PC-3 (cell line): Measurements from ENCODE around the gene P2RY6. TPM values are rescaled to one million over a fixed set of nuclear protein-coding genes. Genes with fewer than 3 reads are reported as not detected.

Experiments used
- ATAC-seq: fragments of 200-7000 bp; cut with Tn5 transposase; 2 replicates; pipeline ENCODE4 v1.9.1; 2020; ENCODE audit warnings: mild to moderate bottlenecking, moderate library complexity
- BruUV-seq: library from RNA; stranded (reverse); fragments of 400-500 nt; replicated peaks from 2 replicates; lab custom pipeline; 2021; lab: Mats Ljungman, UMichigan
- CTCF ChIA-PET: fragments of 300-600 bp; sonication (Branson Sonifier 250); formaldehyde crosslinking; loops from one replicate; lab custom pipeline; 2022; ENCODE audit warnings: antibody characterized with exemption; lab: Charles Lee
- POLR2A ChIA-PET: fragments of 300-600 bp; sonication (Branson Sonifier 250); formaldehyde crosslinking; loops from one replicate; lab custom pipeline; 2022; ENCODE audit warnings: antibody characterized with exemption; ENCODE audit not compliant: unreplicated experiment; lab: Charles Lee
- DNase-seq: peaks from one replicate; pipeline ENCODE4 v3.0.0-alpha.2; 2015
- H2AFZ ChIP-seq: fragments of 300-600 bp; sonication (generic); 2 replicates; pipeline ENCODE4 v1.6.0; 2016; ENCODE audit warnings: antibody characterized with exemption, low read length
- H3F3A ChIP-seq: fragments of 300-600 bp; sonication (generic); one replicate; pipeline ENCODE4 v1.6.0; 2017; ENCODE audit warnings: antibody characterized with exemption, low read length, control low read depth, mild to moderate bottlenecking; ENCODE audit not compliant: unreplicated experiment
- H3K27ac ChIP-seq: fragments of 300-600 bp; sonication (generic); 2 replicates; pipeline ENCODE4 v1.5.1; 2016; ENCODE audit warnings: mild to moderate bottlenecking, low read length
- H3K27me3 ChIP-seq: fragments of 300-600 bp; sonication (generic); 2 replicates; pipeline ENCODE4 v1.6.1; 2016; ENCODE audit warnings: low read length, mixed read lengths
- H3K36me3 ChIP-seq: fragments of 300-600 bp; sonication (generic); 2 replicates; pipeline ENCODE4 v1.6.1; 2016; ENCODE audit warnings: low read depth, mixed run types, low read length, mixed read lengths
- H3K4me1 ChIP-seq: fragments of 300-600 bp; sonication (generic); 2 replicates; pipeline ENCODE4 v1.5.1; 2016; ENCODE audit warnings: low read length; ENCODE audit not compliant: insufficient read depth
- H3K4me2 ChIP-seq: fragments of 300-600 bp; sonication (generic); 2 replicates; pipeline ENCODE4 v1.6.0; 2016; ENCODE audit warnings: low read length
- H3K4me3 ChIP-seq: fragments of 300-600 bp; sonication (generic); 2 replicates; pipeline ENCODE4 v1.5.1; 2016; ENCODE audit warnings: mild to moderate bottlenecking, low read length, mixed read lengths
- H3K79me2 ChIP-seq: fragments of 300-600 bp; sonication (generic); 2 replicates; pipeline ENCODE4 v1.6.1; 2017; ENCODE audit warnings: low read length, mixed read lengths
- H3K9ac ChIP-seq: fragments of 300-600 bp; sonication (generic); 2 replicates; pipeline ENCODE4 v1.6.0; 2016; ENCODE audit warnings: mild to moderate bottlenecking, low read length
- H3K9me2 ChIP-seq: fragments of 300-600 bp; sonication (generic); replicated peaks from 2 replicates; pipeline ENCODE4 v1.6.1; 2016; ENCODE audit warnings: mixed run types, low read length, mixed read lengths
- H3K9me3 ChIP-seq: fragments of 300-600 bp; sonication (generic); 2 replicates; pipeline ENCODE4 v1.6.1; 2016; ENCODE audit warnings: low read length, mixed read lengths
- H4K20me1 ChIP-seq: fragments of 300-600 bp; sonication (generic); 2 replicates; pipeline ENCODE4 v1.6.1; 2016; ENCODE audit warnings: low read length, mixed read lengths
- CTCF ChIP-seq: fragments of 300-600 bp; sonication (generic); conservative IDR thresholded peaks from 2 replicates; pipeline ENCODE4 v1.5.1; 2017; ENCODE audit warnings: antibody characterized with exemption, low read depth, mild to moderate bottlenecking, low read length
- EZH2 ChIP-seq: fragments of 300-600 bp; sonication (generic); IDR thresholded peaks from one replicate; pipeline ENCODE4 v1.6.1; 2017; ENCODE audit warnings: antibody characterized with exemption, mild to moderate bottlenecking, low read length; ENCODE audit not compliant: unreplicated experiment
- EZH2phosphoT487 ChIP-seq: fragments of 300-600 bp; sonication (generic); IDR thresholded peaks from 2 replicates; pipeline ENCODE4 v1.6.1; 2018; ENCODE audit warnings: mild to moderate bottlenecking, antibody characterized with exemption, low read length, borderline replicate concordance
- intact Hi-C: fragments of 100-400 bp; cut with micrococcal nuclease; formaldehyde crosslinking; loops from 2 replicates; pipeline ENCODE4 v1.9.0; 2023
- total RNA-seq: library from RNA; depleted of rRNA; stranded (reverse); fragments of >200 nt; gene quantifications from 2 replicates; pipeline ENCODE4 v1.2.3, GENCODE V29; 2014

The P2RY6 gene
- total RNA-seq, 1 experiment from 2014 or later, result 2.0 TPM

GRCh38 chr11:73280626-73281025, 8.5 kb downstream of the P2RY6 start:
- Histone ChIP-seq H2AFZ (no peak overlapping the region), H3K4me3 (no peak overlapping the region), H3K9ac (no peak overlapping the region), H3K4me1 (no peaks in the 10 kb centered on the region), H3K27ac (no peak overlapping the region), H3K9me3 (no peaks in the 10 kb centered on the region), H3F3A (no peaks in the 10 kb centered on the region), H4K20me1 (no peaks in the 10 kb centered on the region), H3K79me2 (no peaks in the 10 kb centered on the region), H3K36me3 (no peaks in the 10 kb centered on the region), H3K4me2 (no peak overlapping the region), H3K9me2 (no peaks in the 10 kb centered on the region), H3K27me3 (no peaks in the 10 kb centered on the region)
- intact Hi-C loops, result loop anchor here (10.0 kb wide), 1 partner anchor 356 kb away; no protein-coding TSS in a partner anchor
- CTCF ChIA-PET, result no interaction called here
- no TSS peak for BruUV-seq
- DNase-seq, result no peak
- no peak for ATAC-seq
- TF ChIP-seq EZH2 (no peak), EZH2phosphoT487 (no peak), CTCF (no peak)
- POLR2A ChIA-PET, result no interaction called here

GRCh38 chr11:73281201-73281741, 9.1 kb downstream of the P2RY6 start:
- no peak overlapping the region for H3K4me2 ChIP-seq
- ATAC-seq (no peak), DNase-seq (no peak)
- H3K79me2 ChIP-seq, result no peaks in the 10 kb centered on the region
- no peak overlapping the region for H3K9ac ChIP-seq
- CTCF ChIA-PET, result no interaction called here
- H3K4me3 ChIP-seq, result no peak overlapping the region
- no TSS peak for BruUV-seq
- H2AFZ ChIP-seq, result no peak overlapping the region
- no peaks in the 10 kb centered on the region for H3K9me3 ChIP-seq
- no peaks in the 10 kb centered on the region for H3F3A ChIP-seq
- no peaks in the 10 kb centered on the region for H3K4me1 ChIP-seq
- POLR2A ChIA-PET, result no interaction called here
- no peak overlapping the region for H3K27ac ChIP-seq
- intact Hi-C loops, result loop anchor here (10.0 kb wide), 1 partner anchor 356 kb away; no protein-coding TSS in a partner anchor
- H3K9me2 ChIP-seq, result no peaks in the 10 kb centered on the region
- H3K36me3 ChIP-seq, result no peaks in the 10 kb centered on the region
- no peaks in the 10 kb centered on the region for H3K27me3 ChIP-seq
- TF ChIP-seq EZH2, result no peak
- TF ChIP-seq EZH2phosphoT487, result no peak
- TF ChIP-seq CTCF, result no peak
- no peaks in the 10 kb centered on the region for H4K20me1 ChIP-seq

GRCh38 chr11:73281796-73282660, 9.9 kb downstream of the P2RY6 start:
- POLR2A ChIA-PET, result no interaction called here
- ATAC-seq (no peak), DNase-seq (no peak)
- Histone ChIP-seq H3K9me2 (no peaks in the 10 kb centered on the region), H3K36me3 (no peaks in the 10 kb centered on the region), H3K4me2 (no peak overlapping the region), H2AFZ (no peak overlapping the region), H3F3A (no peaks in the 10 kb centered on the region), H3K9me3 (no peaks in the 10 kb centered on the region), H3K27me3 (no peaks in the 10 kb centered on the region), H3K9ac (no peak overlapping the region), H4K20me1 (no peaks in the 10 kb centered on the region), H3K4me1 (no peaks in the 10 kb centered on the region), H3K4me3 (no peak overlapping the region), H3K27ac (no peak overlapping the region), H3K79me2 (no peaks in the 10 kb centered on the region)
- CTCF ChIA-PET, result no interaction called here
- intact Hi-C loops, result loop anchor here (10.0 kb wide), 1 partner anchor 357 kb away; no protein-coding TSS in a partner anchor
- no TSS peak for BruUV-seq
- TF ChIP-seq EZH2phosphoT487, result no peak
- no peak for TF ChIP-seq CTCF
- TF ChIP-seq EZH2, result no peak
